ENCODE data around the gene OR13C5.
"Not testable (repeated sequence)": the region's sequence is repeated elsewhere in the genome, so short reads cannot be mapped to it uniquely, and the experiment has no call there.

The OR13C5 gene

GRCh38 chr9:104599313-104599712 lies at the start of gene OR13C5:
OR13C5 (minus strand) TSS chr9:104599413; CDS start chr9:104599413, 0 bp downstream.
- not testable (repeated sequence) for DNase-seq (ENCODE audit: low read depth in 2 of 2)

GRCh38 chr9:104635456-104635855 lies 36.2 kb upstream of the OR13C5 start:
- DNase-seq (ENCODE audit: low read depth in 2 of 2) = no peak

GRCh38 chr9:104633976-104634520 lies 34.8 kb upstream of the OR13C5 start:
- no peak for DNase-seq (ENCODE audit: low read depth in 2 of 2)

- not testable (repeated sequence) for DNase-seq (ENCODE audit: low read depth in 2 of 2)
These were observed 26.8 kb upstream of the OR13C5 start for GRCh38 chr9:104625964-104626363.

- no peak for DNase-seq (ENCODE audit: low read depth in 2 of 2)
These were observed 18.9 kb upstream of the OR13C5 start, which contains the start of gene OR13C9 for GRCh38 chr9:104618104-104618503. OR13C9 (minus strand) TSS chr9:104618204; CDS start chr9:104618204, 0 bp downstream.

GRCh38 chr9:104617418-104617817 lies 18.2 kb upstream of the OR13C5 start:
- DNase-seq (ENCODE audit: low read depth in 2 of 2) = no peak

- DNase-seq (ENCODE audit: low read depth in 2 of 2) = no peak
These were observed 12.0 kb upstream of the OR13C5 start for GRCh38 chr9:104611213-104611612.

GRCh38 chr9:104608336-104608735 lies 9.1 kb upstream of the OR13C5 start:
- DNase-seq (ENCODE audit: low read depth in 2 of 2) = no peak

GRCh38 chr9:104606152-104606551 lies 6.9 kb upstream of the OR13C5 start:
- DNase-seq (ENCODE audit: low read depth in 2 of 2) = no peak

GRCh38 chr9:104605527-104605926 lies 6.3 kb upstream of the OR13C5 start, which contains the start of gene OR13C2:
OR13C2 (minus strand) TSS chr9:104605627; CDS start chr9:104605627, 0 bp downstream.
- DNase-seq (ENCODE audit: low read depth in 2 of 2) = not testable (repeated sequence)

- no peak for DNase-seq (ENCODE audit: low read depth in 2 of 2)
These were observed 5.6 kb upstream of the OR13C5 start for GRCh38 chr9:104604801-104605200.

- DNase-seq (ENCODE audit: low read depth in 2 of 2) = not testable (repeated sequence)
These were observed 464 bp downstream of the OR13C5 start for GRCh38 chr9:104598749-104599148.

GRCh38 chr9:104589626-104590025 lies 9.6 kb downstream of the OR13C5 start:
- no peak for DNase-seq (ENCODE audit: low read depth in 2 of 2)

- no peak for DNase-seq (ENCODE audit: low read depth in 2 of 2)
These were observed 12.6 kb downstream of the OR13C5 start for GRCh38 chr9:104586496-104587180.

- DNase-seq (ENCODE audit: low read depth in 2 of 2) = no peak
These were observed 18.7 kb downstream of the OR13C5 start for GRCh38 chr9:104580562-104580961.

- DNase-seq (ENCODE audit: low read depth in 2 of 2) = no peak
These were observed 21.9 kb downstream of the OR13C5 start for GRCh38 chr9:104577263-104577662.

GRCh38 chr9:104575456-104575855 lies 23.8 kb downstream of the OR13C5 start:
- DNase-seq (ENCODE audit: low read depth in 2 of 2) = no peak

- DNase-seq (ENCODE audit: low read depth in 2 of 2) = no peak
These were observed 26.6 kb downstream of the OR13C5 start for GRCh38 chr9:104572612-104573011.

- no peak for DNase-seq (ENCODE audit: low read depth in 2 of 2)
These were observed 30.3 kb downstream of the OR13C5 start, which contains the start of gene OR13C8 for GRCh38 chr9:104568868-104569267. OR13C8 (plus strand) TSS chr9:104569168; CDS start chr9:104569168, 0 bp downstream.

- DNase-seq (ENCODE audit: low read depth in 2 of 2) = no peak
These were observed 34.9 kb downstream of the OR13C5 start for GRCh38 chr9:104564358-104564757.

GRCh38 chr9:104556830-104557634 lies 42.2 kb downstream of the OR13C5 start:
- DNase-seq (ENCODE audit: low read depth in 2 of 2) = no peak

GRCh38 chr9:104555521-104555920 lies 43.7 kb downstream of the OR13C5 start:
- DNase-seq (ENCODE audit: low read depth in 2 of 2) = no peak
